Superior temporal gyrus (tissue), 1 donor: ENCODE results near the gene TTC23.
A peak's percentile ranks its signal among the peaks of the same experiment; 100 is the strongest.
"Not testable (repeated sequence)": the region's sequence is repeated elsewhere in the genome, so short reads cannot be mapped to it uniquely, and the experiment has no call there.

Source experiments
- DNase-seq: peaks from one replicate; pipeline ENCODE4 v3.0.0-alpha.2; 2016; ENCODE audit errors: extremely low spot score

TTC23 gene

DNA sequence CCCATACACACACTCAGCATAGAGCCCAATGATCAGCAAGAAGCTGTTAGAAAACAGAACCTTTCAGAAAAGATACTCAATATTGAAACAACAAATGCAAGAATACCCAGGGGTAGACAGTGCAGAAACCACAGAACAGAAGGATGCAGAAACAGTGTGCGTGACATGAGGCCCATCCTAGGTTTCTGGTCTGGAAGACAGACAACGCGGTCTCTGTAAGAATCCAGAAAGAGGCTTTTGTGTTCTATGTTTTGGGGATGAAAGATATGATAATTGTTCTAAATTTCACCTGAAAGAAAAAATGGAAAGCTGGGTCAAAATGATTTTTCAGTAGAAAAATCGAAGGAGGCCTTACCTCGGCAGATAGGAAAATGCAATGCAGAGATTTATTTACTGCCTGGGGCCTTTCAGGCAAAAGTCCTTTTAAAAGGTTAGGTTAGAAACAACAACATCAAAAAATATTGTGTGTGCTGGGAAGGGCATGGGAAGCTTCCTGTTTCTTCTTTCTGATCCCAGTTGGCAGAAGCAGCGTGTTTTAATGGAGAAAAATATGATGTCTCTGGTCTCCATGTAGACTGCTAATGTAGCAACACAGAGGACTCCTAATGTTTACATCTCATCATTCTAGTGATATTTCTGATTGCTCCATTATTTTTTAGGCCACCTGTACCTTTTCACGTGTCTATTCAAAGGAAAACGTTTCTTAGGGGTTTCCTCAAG, 127.5 kb downstream of the TTC23 start:
- peak; percentile 52 for DNase-seq

- no peak for DNase-seq
These were observed 128.2 kb downstream of the TTC23 start for GRCh38 chr15:99121207-99121606.

DNA sequence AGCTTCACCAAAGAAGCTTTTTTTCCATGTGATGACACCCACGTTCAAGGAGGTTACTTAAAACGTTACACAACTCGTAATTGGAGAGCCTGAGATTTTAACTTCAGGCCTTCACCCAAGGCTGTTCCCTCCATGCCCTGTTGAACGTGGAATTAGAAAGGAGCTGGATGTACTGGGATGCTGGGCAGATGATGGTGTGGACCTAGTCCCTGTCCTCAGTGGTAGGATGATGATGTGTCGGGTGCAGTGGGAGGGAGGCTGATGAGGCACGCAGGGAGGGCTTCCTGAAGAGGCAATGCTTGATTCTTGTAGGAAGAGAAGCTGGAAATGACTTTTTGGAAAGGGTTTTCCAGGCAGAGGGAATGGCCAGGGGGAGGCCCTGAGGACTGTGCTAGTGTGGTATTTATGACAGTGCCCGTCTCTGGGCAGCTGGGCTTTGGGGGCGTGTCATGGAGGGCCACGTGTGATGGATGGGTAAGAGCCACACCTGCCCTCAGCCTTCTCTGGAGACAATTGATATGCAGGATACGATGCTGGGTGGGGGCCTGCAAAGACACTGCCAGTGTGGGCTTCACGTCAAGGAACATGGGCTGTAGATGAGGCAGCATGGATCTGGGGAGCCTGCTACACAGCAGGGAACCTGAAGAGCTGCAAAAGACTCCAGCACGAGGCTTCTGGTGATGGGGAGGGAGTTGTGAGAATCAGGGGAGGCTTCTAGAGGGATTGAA, 129.2 kb downstream of the TTC23 start:
- DNase-seq, result no peak

DNA sequence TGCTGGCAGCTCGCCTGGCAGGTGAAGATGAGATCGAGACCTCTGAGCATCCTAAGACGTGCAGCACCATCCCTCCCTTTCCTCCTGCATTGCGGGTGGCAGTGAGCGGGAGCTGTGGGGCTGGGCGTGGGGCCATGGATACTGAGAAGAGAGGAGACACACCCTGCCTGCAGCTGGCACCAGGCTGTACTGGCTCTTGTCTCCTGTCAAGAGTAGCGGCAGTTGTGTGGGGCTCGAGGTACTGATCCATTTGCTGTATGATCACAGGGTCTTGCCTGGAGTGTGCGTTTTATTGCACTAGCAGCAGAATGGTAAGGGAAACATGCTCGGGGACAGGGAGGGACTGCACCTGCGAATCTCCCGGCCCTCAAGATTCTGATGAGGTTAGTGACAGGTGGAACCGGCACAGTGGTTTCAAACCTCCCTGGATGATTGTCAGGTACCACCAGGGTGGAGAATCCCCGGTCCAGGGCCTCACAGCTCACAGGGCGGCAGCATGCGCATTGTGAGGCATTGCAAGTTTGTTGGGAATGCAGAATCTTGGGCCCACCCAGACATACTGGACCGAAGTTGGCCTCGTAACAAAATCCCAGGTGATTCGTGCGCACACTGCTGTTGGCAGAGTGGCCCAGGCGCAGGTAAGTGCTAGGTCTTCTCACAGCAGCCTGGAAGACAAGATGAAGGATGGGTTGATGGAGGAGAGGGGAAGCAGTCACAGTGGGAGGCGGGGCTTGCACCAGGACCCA, 130.4 kb downstream of the TTC23 start:
- DNase-seq, result no peak

DNA sequence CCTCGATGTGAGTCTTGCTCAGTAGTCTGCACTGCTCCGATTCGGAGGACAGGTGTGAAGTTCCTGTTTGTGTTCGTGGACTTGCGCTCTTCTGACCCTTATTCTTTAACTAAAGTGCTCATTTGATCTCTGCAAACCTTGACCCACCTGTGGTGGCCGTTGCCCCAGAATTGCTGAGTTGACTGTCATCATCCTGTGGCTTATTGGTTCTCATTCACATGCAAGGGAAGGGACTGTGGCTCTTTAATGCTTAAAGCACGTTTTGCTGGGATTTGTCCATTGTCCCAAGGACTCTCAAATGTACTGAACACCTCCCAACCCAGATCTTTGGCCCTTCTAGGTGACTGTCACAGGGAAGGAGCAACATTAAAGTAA, 131.1 kb downstream of the TTC23 start:
- no peak for DNase-seq

DNA sequence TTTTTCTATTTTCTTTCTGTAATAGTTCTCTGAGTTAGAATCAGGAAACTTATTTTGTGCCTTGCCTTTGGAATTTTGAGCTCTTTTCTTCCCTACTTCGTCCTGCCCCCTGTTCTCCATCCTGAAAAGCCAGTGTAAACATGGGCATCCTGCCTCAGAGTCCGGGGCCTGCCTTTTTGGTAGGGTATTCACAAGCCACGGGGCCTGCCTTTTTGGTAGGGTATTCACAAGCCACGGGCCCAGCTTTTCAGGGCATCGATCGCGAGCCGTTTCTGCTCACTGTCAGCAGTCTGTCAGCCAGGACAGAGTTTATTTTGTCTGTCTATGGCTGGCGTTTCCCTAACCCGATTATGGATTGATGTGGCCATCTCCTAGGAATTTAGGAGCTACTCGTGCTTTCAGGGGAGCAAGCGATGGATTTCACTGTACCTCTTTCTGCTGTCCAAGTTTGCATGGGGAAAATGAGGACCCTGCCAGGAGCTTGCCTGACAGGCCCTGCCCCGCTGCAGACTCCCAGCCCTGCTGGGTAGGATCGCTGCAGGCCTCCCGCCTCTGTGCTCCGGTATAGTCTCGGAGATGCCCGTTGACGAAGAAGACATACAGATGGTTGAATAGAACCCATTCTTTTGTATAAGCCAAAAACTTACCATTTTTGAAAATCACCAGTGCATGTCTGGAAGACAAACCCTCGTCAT, 131.7 kb downstream of the TTC23 start:
- no peak for DNase-seq

DNA sequence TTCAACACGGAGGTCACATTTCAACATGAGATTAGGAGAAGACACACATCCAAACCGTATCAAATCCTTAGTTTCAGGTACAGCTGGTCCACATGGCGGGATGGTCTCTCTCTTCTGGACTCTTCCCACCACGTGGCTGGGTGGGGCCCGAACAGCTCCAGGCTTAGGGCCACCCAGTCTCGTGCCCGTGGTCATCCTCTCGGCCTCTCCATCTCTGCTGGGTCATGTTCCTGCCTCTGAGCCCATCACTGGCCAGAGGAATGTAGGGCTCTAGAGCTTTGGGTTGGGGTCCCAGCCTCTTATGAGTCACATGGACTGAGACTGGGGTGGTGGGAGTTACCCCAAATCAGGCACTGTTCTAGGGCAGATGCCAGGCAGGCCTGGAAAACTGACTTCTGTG, 132.3 kb downstream of the TTC23 start:
- no peak for DNase-seq

DNA sequence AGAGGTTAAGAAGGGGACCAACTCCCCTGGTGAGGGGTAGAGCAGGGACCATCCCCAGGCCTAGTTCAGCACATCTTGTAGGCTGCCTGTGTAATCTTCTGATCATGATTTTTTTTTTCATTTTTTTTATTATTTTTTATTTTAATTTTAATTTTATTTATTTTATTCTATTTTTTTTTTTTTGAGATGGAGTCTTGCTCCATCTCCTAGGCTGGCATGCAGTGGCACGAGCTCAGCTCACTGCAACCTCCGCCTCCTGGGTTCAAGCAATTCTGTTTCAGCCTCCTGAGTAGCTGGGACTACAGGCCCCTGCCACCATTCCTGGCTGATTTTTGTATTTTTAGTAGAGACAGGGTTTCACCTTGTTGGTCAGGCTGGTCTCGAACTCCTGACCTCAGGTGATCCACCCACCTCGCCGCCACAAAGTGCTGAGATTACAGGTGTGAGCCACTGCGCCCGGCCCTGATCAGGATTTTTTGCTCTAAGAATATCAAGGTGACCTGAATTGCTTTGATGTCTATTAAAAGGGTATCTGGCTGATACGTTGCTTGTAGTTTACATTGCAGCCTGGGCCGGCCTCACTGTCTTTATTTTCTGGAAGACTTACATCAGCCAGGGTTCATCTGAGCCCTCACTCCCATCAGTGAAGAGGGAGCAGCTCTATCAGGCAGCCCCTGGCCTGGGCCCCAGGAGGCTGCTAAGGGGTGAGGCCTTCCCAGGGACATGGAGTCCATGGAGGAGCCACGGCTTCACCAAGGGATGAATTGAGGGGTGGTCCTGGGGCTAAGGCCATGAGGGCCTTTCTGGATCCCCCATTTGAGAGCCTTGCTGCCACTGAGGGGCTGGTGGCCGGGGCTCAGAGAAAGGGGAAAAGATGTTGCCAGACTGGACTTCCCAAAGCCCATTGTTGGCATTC, 133.8 kb downstream of the TTC23 start:
- no peak for DNase-seq

GRCh38 chr15:99114511-99115299, 134.7 kb downstream of the TTC23 start:
- DNase-seq, result no peak

GRCh38 chr15:99113547-99114271, 135.7 kb downstream of the TTC23 start:
- no peak for DNase-seq

DNA sequence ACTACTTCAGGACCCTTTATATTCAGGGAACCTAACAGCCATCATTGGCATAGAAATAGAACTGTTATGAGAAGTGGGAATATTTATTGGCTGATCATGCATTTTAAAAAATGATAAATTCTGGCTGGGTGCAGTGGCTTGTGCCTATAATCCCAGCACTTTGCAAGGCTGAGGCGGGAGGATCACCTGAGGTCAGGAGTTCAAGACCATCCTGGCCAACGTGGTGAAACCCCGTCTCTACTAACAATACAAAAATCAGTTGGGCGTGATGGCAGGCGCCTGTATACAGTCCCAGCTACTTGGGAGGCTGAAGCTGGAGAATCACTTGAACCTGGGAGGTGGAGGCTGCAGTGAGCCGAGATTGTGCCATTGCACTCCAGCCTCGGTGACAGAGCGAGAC, 137.7 kb downstream of the TTC23 start:
- not testable (repeated sequence) for DNase-seq

DNA sequence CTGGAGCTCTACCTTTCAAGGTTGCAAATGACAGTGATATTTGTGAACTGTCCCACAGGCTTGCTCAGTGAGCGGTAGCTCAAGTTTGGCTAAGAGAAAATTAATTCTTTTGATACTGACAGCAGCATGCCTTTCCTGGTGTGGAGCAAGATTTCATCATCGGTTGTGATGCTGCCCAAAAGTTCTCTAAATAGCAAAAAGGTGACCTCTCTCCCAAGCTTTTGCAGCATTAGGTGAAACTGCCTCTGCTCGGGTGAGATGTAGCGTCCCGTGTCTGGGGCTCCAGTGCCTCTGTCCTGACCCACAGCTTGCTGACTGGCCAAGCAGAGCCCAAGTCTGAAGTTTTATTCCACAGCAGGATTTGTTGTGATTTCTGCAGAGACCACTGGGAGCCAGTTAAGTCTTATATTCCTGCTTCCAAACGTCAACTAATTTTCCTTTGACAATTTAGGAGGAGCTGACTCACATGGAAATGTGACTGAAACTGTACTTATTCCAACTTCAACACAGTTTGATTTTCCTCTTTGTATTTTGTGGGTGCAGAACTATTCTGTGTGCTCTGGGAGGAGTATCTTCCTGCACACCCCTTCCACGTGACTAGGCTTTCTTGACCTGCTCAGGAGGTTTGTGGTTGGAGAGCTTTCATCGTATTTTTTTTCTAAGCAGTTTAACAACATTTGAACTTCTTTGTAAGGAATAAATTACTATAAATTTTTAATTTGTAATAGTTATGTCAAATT, 138.6 kb downstream of the TTC23 start:
- DNase-seq, result no peak

DNA sequence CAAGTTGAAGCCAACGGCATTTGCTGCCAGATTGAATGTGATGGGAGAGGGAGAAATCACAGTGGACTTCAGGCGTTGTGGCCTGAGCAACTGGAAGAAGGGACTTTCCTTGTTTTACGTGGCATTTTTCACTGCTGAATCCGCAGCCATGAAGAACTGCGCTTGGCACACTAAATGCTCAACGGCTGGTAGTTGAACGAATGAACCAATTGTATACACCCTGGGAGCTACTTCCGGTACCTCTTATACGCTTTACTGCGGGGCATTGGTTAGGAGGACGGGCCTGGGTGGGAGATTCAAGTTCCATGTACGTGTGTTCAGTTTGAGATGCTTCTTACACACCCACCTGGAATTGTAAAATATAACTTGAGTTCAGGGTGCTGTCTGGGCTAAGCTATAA, 139.3 kb downstream of the TTC23 start:
- DNase-seq, result no peak

DNA sequence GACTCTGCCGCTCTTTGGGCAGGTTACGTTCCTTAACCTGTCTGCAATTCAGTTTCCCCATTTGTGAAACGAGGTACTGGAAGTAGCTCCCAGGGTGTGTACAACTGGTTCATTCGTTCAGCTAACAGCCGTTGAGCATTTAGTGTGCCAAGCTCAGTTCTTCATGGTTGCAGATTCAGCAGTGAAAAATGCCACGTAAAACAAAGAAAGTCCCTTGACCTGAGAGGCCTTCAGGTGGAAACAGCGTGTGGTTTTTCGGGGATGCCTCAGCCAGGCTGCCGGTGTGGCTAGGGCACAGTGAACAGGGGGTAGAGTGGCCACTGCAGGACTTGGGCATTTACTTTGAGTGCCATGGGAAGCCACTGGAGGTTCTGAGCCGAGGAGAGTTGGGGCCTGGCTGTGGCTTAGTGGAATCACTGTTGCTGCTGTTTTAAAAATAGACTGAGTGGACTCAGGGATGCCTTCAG, 139.8 kb downstream of the TTC23 start:
- no peak for DNase-seq

- DNase-seq, result no peak
These were observed 140.4 kb downstream of the TTC23 start for GRCh38 chr15:99108993-99109392.

- no peak for DNase-seq
These were observed 142.8 kb downstream of the TTC23 start for GRCh38 chr15:99106417-99107220.

- no peak for DNase-seq
These were observed 143.7 kb downstream of the TTC23 start for GRCh38 chr15:99105514-99106341.
